HUES48 (cell line): ENCODE results near the gene ALG8.
"Not testable (repeated sequence)": the region's sequence is repeated elsewhere in the genome, so short reads cannot be mapped to it uniquely, and the experiment has no call there.

Source experiments
- H3K27ac ChIP-seq: one replicate; pipeline ENCODE4 v1.7.0; 2013; ENCODE audit warnings: low read depth, low read length, inconsistent platforms
- H3K27me3 ChIP-seq: 2 replicates; pipeline ENCODE4 v1.6.1; 2013; ENCODE audit warnings: mild to moderate bottlenecking, low read length; ENCODE audit not compliant: control insufficient read depth, insufficient read depth
- H3K36me3 ChIP-seq: 2 replicates; pipeline ENCODE4 v1.6.1; 2013; ENCODE audit warnings: low read length; ENCODE audit not compliant: control insufficient read depth, insufficient read depth
- H3K4me1 ChIP-seq: 2 replicates; pipeline ENCODE4 v1.6.1; 2013; ENCODE audit warnings: mild to moderate bottlenecking, low read length; ENCODE audit not compliant: control insufficient read depth, insufficient read depth
- H3K4me3 ChIP-seq: 2 replicates; pipeline ENCODE4 v1.5.1; 2013; ENCODE audit warnings: mild to moderate bottlenecking, low read depth, low read length
- H3K9ac ChIP-seq: 2 replicates; pipeline ENCODE4 v1.6.1; 2013; ENCODE audit warnings: mild to moderate bottlenecking, low read depth, low read length, moderate library complexity
- H3K9me3 ChIP-seq: 2 replicates; pipeline ENCODE4 v1.6.1; 2013; ENCODE audit warnings: low read length; ENCODE audit not compliant: control insufficient read depth, insufficient read depth

ALG8 gene

DNA sequence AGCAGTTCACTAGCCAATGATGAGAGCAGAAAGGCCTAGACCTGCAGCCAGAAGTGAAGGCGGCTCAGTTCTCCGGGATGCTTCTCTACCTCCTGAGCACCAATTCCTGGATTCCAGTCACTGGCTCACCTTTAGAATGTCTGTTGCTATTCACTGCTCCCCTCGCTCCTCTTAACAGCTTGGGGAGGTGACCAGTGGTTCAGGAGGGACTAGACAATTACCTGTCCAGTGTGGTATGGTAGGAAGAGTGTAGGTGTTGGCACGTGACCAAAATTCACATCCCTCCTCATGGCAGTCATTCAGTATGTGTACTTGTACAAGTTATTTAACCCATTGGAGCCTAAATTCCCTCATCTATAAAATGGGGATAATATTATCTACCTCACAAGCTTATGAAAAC lies 71.7 kb downstream of the ALG8 start:
- H3K4me1 ChIP-seq, result no peaks in the 10 kb centered on the region
- no peak overlapping the region for H3K9ac ChIP-seq
- H3K27me3 ChIP-seq, result no peaks in the 10 kb centered on the region
- H3K36me3 ChIP-seq, result peaks cover 41% of the 10 kb centered on the region
- H3K9me3 ChIP-seq, result no peaks in the 10 kb centered on the region
- no peak overlapping the region for H3K27ac ChIP-seq
- H3K4me3 ChIP-seq, result no peak overlapping the region

DNA sequence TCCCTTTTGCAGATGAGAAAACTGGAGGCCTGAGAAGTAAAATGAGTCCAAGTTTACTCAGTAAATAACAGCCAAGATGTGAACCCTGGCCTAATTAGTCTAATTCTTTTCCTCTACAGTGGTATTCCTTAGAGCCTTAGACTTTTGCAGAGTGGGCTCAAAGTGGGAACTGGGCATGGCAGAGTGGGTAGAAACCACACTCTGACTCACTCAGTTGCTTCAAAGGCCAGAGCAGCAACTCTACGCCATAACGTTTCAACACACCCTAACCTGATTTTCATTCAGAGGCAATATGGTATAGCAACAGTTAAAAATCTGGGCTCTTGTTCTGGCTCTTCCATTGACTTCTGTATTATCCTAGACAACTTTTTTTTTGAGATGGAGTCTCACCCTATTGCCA lies 73.0 kb downstream of the ALG8 start:
- Histone ChIP-seq H3K9ac (no peak overlapping the region), H3K27me3 (no peaks in the 10 kb centered on the region), H3K4me1 (no peaks in the 10 kb centered on the region), H3K9me3 (no peaks in the 10 kb centered on the region), H3K27ac (no peak overlapping the region), H3K4me3 (no peak overlapping the region), H3K36me3 (peaks cover 32% of the 10 kb centered on the region)

DNA sequence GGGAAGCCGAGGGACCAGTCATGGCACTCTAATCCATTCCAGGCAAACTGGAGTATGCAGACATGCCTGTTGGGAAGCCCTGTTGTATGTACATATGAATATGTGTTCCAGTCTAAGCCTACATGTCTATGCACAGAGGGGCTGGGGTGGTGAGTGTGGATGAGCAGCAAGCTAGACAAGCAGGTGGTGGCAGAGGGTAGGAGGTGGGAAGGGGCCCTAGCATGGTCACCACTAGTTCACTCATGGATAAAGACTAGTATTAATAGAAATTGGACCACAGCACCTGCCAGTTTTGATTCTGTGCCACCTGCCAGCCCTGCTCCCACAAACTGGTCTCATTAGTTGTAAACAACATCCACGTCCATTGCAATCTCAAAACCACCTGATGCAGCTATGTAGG lies 74.2 kb downstream of the ALG8 start:
- H3K27me3 ChIP-seq, result no peaks in the 10 kb centered on the region
- no peaks in the 10 kb centered on the region for H3K9me3 ChIP-seq
- no peak overlapping the region for H3K9ac ChIP-seq
- no peak overlapping the region for H3K4me3 ChIP-seq
- H3K36me3 ChIP-seq, result peaks cover 20% of the 10 kb centered on the region
- no peaks in the 10 kb centered on the region for H3K4me1 ChIP-seq
- H3K27ac ChIP-seq, result no peak overlapping the region

DNA sequence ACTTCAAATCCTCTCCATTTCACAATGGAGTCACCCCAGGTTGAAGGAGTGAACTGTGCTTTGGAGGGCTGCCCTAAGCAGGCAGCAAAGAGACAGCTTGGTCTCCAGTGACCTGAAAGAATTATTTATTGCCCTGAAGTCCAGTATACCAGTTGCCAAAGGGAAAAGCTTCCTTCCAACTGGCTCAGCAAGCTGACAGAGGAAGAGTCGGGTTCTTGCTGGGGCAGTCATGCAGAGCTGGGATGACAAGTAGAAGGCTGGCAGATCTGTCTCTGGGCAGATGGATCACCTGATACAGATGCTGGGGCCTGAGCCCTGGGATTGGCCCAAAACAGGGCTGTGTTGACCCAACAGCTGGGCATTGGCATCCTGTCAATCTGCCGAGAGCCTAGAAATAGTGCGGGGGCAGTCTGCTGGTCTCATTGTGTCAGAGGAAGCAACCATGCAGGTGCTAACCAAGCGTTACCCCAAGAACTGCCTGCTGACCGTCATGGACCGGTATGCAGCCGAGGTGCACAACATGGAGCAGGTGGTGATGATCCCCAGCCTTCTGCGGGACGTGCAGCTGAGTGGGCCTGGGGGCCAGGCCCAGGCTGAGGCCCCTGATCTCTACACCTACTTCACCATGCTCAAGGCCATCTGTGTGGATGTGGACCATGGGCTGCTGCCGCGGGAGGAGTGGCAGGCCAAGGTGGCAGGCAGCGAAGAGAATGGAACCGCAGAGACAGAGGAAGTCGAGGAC lies 75.8 kb downstream of the ALG8 start, which contains the start of gene THRSP:
TSS of gene THRSP (plus strand) at position 422 of the 742 bp plus-strand sequence. CDS start at position 443, 21 bp downstream.
- Histone ChIP-seq H3K36me3 (0 out of 2 replicates have a peak, but pooled peaks cover 5% of the 10 kb centered on the region), H3K4me3 (no peak within 1 kb of the TSS), H3K9ac (no peak within 1 kb of the TSS), H3K27me3 (no peaks in the 10 kb centered on the region), H3K9me3 (no peaks in the 10 kb centered on the region), H3K27ac (no peak within 1 kb of the TSS), H3K4me1 (no peaks in the 10 kb centered on the region)

DNA sequence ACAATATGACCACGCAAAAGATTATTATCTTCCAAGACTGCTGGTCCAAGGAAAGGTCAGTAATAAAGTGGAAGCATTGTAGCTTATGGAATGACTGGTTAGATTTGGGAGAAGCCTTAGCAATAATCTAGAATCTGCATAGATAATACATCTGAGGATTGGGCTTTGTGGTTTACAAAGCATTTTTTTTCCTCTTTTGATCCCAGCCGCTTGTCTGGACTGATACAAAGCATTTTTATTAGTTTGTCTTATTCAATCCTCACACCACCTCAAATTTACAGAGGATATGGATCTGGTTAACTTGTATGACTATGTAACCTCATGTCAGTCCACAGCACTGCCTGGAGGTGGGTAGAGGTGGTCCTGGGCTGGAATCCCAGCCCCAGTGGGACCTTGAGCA lies 76.8 kb downstream of the ALG8 start:
- H3K4me3 ChIP-seq, result no peak overlapping the region
- H3K27ac ChIP-seq, result no peak overlapping the region
- no peaks in the 10 kb centered on the region for H3K9me3 ChIP-seq
- no peaks in the 10 kb centered on the region for H3K4me1 ChIP-seq
- H3K9ac ChIP-seq, result no peak overlapping the region
- H3K27me3 ChIP-seq, result no peaks in the 10 kb centered on the region
- H3K36me3 ChIP-seq, result 0 out of 2 replicates have a peak, but pooled peaks cover 4% of the 10 kb centered on the region

DNA sequence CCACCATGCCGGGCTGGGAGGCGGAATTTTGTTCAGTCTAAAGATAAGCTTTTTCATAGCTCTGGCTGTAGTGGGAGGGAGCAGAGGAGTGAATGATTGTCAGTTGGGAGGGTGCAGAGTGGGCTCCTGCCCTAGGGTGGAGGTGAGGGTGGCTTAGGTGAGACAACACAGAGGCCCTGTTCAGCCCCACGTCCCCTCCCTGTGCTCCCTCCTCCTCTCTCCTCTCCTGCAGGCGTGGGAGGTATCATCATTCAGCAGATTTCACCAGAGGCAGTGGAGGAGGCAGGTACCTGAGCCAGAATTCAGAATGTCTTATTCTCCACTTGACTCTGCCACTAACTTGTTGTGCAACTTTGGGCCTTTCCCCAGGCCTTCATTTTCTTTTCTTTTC lies 77.5 kb downstream of the ALG8 start:
- H3K9me3 ChIP-seq, result no peaks in the 10 kb centered on the region
- no peak overlapping the region for H3K4me3 ChIP-seq
- H3K36me3 ChIP-seq, result no peaks in the 10 kb centered on the region
- H3K9ac ChIP-seq, result no peak overlapping the region
- H3K4me1 ChIP-seq, result no peaks in the 10 kb centered on the region
- H3K27ac ChIP-seq, result no peak overlapping the region
- no peaks in the 10 kb centered on the region for H3K27me3 ChIP-seq

DNA sequence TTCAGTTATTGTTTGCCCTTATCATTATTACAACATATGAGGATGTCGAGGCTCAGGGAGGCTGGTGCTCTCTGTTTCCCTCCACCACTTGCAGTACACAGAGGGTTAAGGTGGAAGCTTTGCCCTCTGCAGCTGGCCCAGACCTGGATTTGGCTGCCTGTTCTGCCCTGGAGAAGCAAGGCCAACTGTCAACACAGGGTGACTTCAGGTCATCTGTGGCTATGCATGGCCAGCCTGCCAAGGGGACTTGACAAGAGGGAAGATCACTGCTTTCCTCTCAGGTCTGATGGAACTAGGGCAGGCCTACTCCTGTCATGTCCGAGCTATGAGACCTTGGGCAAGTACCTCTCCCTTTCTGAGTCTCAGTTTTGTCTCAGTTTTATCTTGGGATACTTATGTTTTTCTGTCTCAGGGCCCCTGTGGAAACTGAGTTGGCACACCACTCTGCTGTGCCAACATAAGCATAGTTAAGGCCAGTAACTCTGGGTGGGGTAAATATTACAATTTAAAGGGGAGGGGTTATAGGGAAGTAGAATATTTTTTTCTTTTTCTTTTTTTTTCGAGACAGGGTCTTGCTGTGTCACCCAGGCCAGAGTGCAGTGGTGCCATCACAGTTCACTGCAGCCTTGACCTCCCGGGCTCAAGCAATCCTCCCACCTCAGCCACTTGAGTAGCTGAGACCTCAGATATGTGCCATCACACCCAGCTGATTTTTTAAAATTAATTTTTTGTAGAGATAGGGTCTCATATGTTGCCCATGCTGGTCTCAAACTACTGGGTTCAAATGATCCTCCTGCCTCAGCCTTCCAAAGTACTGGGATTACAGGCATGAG lies 78.1 kb downstream of the ALG8 start:
- H3K4me3 ChIP-seq, result no peak overlapping the region
- no peaks in the 10 kb centered on the region for H3K36me3 ChIP-seq
- H3K9me3 ChIP-seq, result no peaks in the 10 kb centered on the region
- no peak overlapping the region for H3K9ac ChIP-seq
- no peaks in the 10 kb centered on the region for H3K4me1 ChIP-seq
- no peak overlapping the region for H3K27ac ChIP-seq
- H3K27me3 ChIP-seq, result no peaks in the 10 kb centered on the region

DNA sequence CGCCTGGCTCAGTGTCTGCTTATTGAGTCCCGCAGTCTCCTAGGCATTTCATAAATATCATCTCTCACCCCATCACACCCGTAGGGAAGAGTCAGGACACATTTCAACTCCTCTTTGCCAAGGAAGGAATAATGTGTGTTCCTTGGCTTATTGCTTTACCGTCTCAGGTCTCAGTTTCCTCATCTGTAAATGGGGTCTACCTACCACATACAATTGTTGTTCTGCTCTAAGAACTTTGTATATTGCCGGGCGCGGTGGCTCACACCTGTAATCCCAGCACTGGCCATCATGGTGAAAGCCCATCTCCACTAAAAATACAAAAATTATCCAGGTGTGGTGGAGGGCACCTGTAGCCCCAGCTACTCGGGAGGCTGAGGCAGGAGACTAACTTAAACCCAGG lies 78.9 kb downstream of the ALG8 start:
- Histone ChIP-seq H3K9me3 (no peaks in the 10 kb centered on the region), H3K27ac (no peak overlapping the region), H3K36me3 (no peaks in the 10 kb centered on the region), H3K9ac (no peak overlapping the region), H3K4me3 (no peak overlapping the region), H3K27me3 (no peaks in the 10 kb centered on the region), H3K4me1 (no peaks in the 10 kb centered on the region)

DNA sequence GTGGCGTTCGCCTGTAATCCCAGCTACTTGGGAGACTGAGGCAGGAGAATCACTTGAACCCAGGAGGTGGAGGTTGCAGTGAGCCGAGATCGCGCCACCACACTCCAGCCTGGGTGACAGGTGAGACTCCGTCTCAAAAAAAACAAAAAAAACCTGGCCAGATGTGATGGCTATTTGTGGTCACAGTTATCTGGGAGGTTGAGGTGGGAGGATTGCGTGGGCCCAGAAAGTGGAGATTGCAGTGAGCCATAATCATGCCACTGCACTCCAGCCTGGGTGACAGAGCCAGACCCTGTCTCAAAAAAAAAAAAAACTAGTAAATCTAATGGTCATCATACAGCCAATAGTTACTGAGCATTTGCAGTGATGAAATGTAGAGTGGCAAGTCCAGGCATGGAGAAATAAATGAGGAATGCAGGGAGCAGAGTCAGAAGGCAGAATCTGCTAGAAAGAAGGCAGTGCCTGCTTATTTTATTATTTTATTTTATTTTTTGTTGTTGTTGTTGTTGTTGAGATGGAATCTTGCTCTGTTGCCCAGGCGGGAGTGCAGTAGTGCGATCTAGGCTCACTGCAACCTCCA lies 79.6 kb downstream of the ALG8 start:
- not testable (repeated sequence) for H3K36me3 ChIP-seq, H3K27ac ChIP-seq, H3K27me3 ChIP-seq, H3K4me3 ChIP-seq, H3K4me1 ChIP-seq, H3K9ac ChIP-seq, H3K9me3 ChIP-seq

DNA sequence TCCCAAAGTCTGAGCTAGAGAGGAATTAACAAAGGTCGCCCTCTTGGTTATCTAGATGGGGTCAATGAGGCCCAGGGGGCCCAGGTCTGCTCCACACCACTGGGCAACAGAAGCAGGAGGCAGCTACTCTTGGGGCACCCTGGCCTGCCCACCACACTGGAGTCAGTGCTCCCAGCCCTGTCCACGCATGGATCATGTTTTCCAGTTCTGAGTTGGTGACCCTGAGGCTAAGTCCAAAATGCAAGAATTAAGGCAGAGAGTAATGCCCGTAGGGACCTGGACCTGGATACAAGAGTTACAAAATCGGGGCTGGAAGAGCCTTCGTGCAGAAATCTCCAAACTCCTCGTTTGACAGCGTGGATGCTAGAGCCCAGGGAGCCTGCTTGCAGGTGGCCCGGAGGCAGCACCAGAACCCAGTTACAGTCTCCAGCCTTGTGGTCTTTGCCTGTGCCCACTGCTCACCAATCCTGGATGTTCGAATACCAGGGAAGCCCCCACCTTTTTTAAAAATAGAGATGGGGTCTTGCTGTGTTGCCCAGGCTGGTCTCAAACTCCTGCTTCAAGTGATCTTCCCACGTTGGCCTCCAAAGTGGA lies 81.9 kb downstream of the ALG8 start:
- Histone ChIP-seq H3K9me3 (no peaks in the 10 kb centered on the region), H3K27ac (no peak overlapping the region), H3K27me3 (no peaks in the 10 kb centered on the region), H3K36me3 (no peaks in the 10 kb centered on the region), H3K4me3 (no peak overlapping the region), H3K4me1 (no peaks in the 10 kb centered on the region), H3K9ac (no peak overlapping the region)

DNA sequence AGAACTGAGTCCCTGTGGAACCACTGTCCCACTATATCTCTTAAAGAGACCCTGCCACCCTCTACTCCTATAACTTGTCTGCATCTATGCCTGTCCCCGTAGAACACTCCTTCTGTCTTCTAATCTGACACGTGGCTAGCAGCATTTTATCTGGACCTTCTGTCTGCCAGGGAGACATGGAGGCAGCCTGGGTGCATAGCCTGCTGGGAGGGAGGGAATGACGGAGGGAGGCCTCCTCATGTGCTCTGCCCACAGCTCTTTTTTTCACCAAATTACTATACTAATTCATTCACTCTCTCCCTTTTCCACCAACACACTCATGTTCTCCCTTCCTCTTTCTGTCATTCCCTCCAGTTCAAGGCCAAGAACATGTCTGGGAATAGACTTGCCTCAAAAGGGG lies 83.3 kb downstream of the ALG8 start:
- no peak overlapping the region for H3K4me3 ChIP-seq
- peaks cover 5% of the 10 kb centered on the region for H3K4me1 ChIP-seq
- H3K9me3 ChIP-seq, result no peaks in the 10 kb centered on the region
- no peak overlapping the region for H3K9ac ChIP-seq
- H3K36me3 ChIP-seq, result no peaks in the 10 kb centered on the region
- no peaks in the 10 kb centered on the region for H3K27me3 ChIP-seq
- H3K27ac ChIP-seq, result no peak overlapping the region
